B cell (primary cell): ENCODE data around the gene TUBA1C. TPM values are rescaled to one million over a fixed set of nuclear protein-coding genes. Genes with fewer than 3 reads are reported as not detected.

Experiments
- ATAC-seq: fragments of 200-7000 bp; cut with Tn5 transposase; one replicate; pipeline ENCODE4 v1.10.0; 2021; ENCODE audit warnings: low read depth, mild to moderate bottlenecking, moderate number of reproducible peaks, moderate library complexity
- CTCF ChIA-PET: fragments of 350-600 bp; sonication (Branson Sonifier 250); formaldehyde crosslinking; loops from one replicate; lab custom pipeline; 2021; ENCODE audit warnings: antibody characterized with exemption, inconsistent platforms; lab: Charles Lee
- POLR2A ChIA-PET: fragments of 350-600 bp; sonication (Branson Sonifier 250); formaldehyde crosslinking; loops from one replicate; lab custom pipeline; 2021; ENCODE audit warnings: antibody characterized with exemption; lab: Charles Lee
- DNase-seq: peaks from one replicate; pipeline ENCODE4 v3.0.0; 2013
- H2AFZ ChIP-seq: 2 replicates; pipeline ENCODE4 v1.6.1; 2012; ENCODE audit warnings: mild to moderate bottlenecking, low read depth, low read length; ENCODE audit not compliant: insufficient read depth, poor library complexity, severe bottlenecking
- H3K27ac ChIP-seq, 2 donors: 1 replicate in 1 of 2; 2 replicates in 1 of 2; pipeline ENCODE4 v1.5.1; 2012 to 2013; ENCODE audit warnings: low read length in 2 of 2, mild to moderate bottlenecking in 2 of 2, moderate library complexity in 1 of 2
- H3K27me3 ChIP-seq, 4 experiments: fragments of 200-600 bp in 1 of 4; sonication (generic) in 1 of 4; replicated peaks in 1 of 4; 1 replicate in 2 of 4; 2 replicates in 2 of 4; pipeline versions ENCODE4 v1.6.1 to v1.7.0; 2013 to 2016; ENCODE audit warnings: low read length in 3 of 4, mild to moderate bottlenecking in 2 of 4, mixed read lengths in 1 of 4, moderate library complexity in 1 of 4; ENCODE audit not compliant: insufficient read depth in 4 of 4, control insufficient read depth in 3 of 4; ENCODE audit errors: control extremely low read depth in 1 of 4
- H3K36me3 ChIP-seq, 2 experiments: replicated peaks in 1 of 2; 1 replicate in 1 of 2; 2 replicates in 1 of 2; pipeline versions ENCODE4 v1.6.1 to v1.7.1; 2013; ENCODE audit warnings: low read length in 1 of 2; ENCODE audit not compliant: insufficient read depth in 2 of 2, control insufficient read depth in 1 of 2; ENCODE audit errors: control extremely low read depth in 1 of 2, extremely low read depth in 1 of 2
- H3K4me1 ChIP-seq, 2 donors: fragments of 200-600 bp in 1 of 2; sonication (generic) in 1 of 2; 1 replicate in 1 of 2; 2 replicates in 1 of 2; pipeline versions ENCODE4 v1.5.1 to v1.6.1; 2013 to 2017; ENCODE audit warnings: low read length in 2 of 2; ENCODE audit not compliant: control insufficient read depth in 2 of 2, insufficient read depth in 2 of 2
- H3K4me2 ChIP-seq: replicated peaks from 2 replicates; pipeline ENCODE3; 2012; ENCODE audit warnings: mild to moderate bottlenecking, low read depth, low read length; ENCODE audit not compliant: poor library complexity, severe bottlenecking
- H3K4me3 ChIP-seq, 5 experiments: fragments of 200-600 bp in 1 of 5; sonication (generic) in 1 of 5; 1 replicate in 3 of 5; 2 replicates in 2 of 5; pipeline versions ENCODE4 v1.5.1 to v1.7.0; 2011 to 2016; ENCODE audit warnings: low read length in 4 of 5, mild to moderate bottlenecking in 4 of 5, low read depth in 2 of 5, control low read depth in 1 of 5, moderate library complexity in 1 of 5; ENCODE audit not compliant: insufficient read depth in 1 of 5; ENCODE audit errors: control extremely low read depth in 1 of 5, extremely low read depth in 1 of 5
- H3K79me2 ChIP-seq: fragments of 200-600 bp; sonication (generic); one replicate; pipeline ENCODE4 v1.6.0; 2016; ENCODE audit warnings: low read length; ENCODE audit not compliant: control insufficient read depth, insufficient read depth
- H3K9ac ChIP-seq: fragments of 200-600 bp; sonication (generic); 2 replicates; pipeline ENCODE4 v1.6.1; 2017; ENCODE audit warnings: mild to moderate bottlenecking, low read length, moderate library complexity
- H3K9me3 ChIP-seq, 3 donors: one replicate each; pipeline versions ENCODE4 v1.6.1 to v1.7.1; 2013; ENCODE audit warnings: low read length in 2 of 3; ENCODE audit not compliant: control insufficient read depth in 2 of 3, insufficient read depth in 1 of 3; ENCODE audit errors: control extremely low read depth in 1 of 3
- H4K20me1 ChIP-seq: 2 replicates; pipeline ENCODE4 v1.6.0; 2012; ENCODE audit warnings: mild to moderate bottlenecking, low read length; ENCODE audit not compliant: insufficient read depth, control insufficient read depth, poor library complexity, severe bottlenecking
- H3K27ac Mint-ChIP-seq: one replicate; pipeline ENCODE4 v1.8.0; 2021; ENCODE audit warnings: mixed read lengths
- H3K27me3 Mint-ChIP-seq: one replicate; pipeline ENCODE4 v1.8.0; 2021; ENCODE audit warnings: mixed read lengths
- H3K4me1 Mint-ChIP-seq: one replicate; pipeline ENCODE4 v1.8.0; 2021; ENCODE audit warnings: mixed read lengths
- H3K4me3 Mint-ChIP-seq: one replicate; pipeline ENCODE4 v1.8.0; 2021; ENCODE audit warnings: mixed read lengths
- H3K9me3 Mint-ChIP-seq: one replicate; pipeline ENCODE4 v1.8.0; 2022; ENCODE audit warnings: mixed read lengths; ENCODE audit not compliant: insufficient read depth
- EZH2 ChIP-seq: IDR thresholded peaks from 2 replicates; pipeline ENCODE4 v1.6.1; 2012; ENCODE audit warnings: borderline replicate concordance, low read depth, mild to moderate bottlenecking, moderate library complexity, low read length; ENCODE audit not compliant: insufficient read depth, poor library complexity, severe bottlenecking
- WGBS: methylation state at CpG from one replicate; pipeline ENCODE4 v1.1.5; 2013; ENCODE audit warnings: missing lambda C conversion rate; ENCODE audit not compliant: insufficient coverage; 5-methylcytosine and 5-hydroxymethylcytosine counted together
- intact Hi-C: fragments of 100-400 bp; cut with micrococcal nuclease; formaldehyde crosslinking; loops from one replicate; pipeline ENCODE4 v1.10.0; 2022
- polyA plus RNA-seq: library from polyadenylated mRNA; depleted of rRNA; stranded (reverse); fragments of >200 nt; gene quantifications from 2 replicates; pipeline ENCODE4 v1.2.3, GENCODE V29; 2012
- total RNA-seq, 2 donors: library from RNA; stranded (reverse); fragments of 120-200 nt in 1 of 2; gene quantifications; 1 replicate in 1 of 2; 2 replicates in 1 of 2; pipeline versions ENCODE4 v1.2.3 to v1.2.4, GENCODE V29; 2013 to 2022
- TF ChIP-seq, protein P1 (sequence below): fragments of 200-600 bp; IDR thresholded peaks from one replicate; pipeline ENCODE4 v1.8.0; 2022; ENCODE audit warnings: antibody characterized with exemption, mild to moderate bottlenecking

The TUBA1C gene
- total and polyA plus RNA-seq, 2 donors (not counting 1 experiment from before 2014, with no cell fraction given), result 34.9 to 121 TPM

DNA sequence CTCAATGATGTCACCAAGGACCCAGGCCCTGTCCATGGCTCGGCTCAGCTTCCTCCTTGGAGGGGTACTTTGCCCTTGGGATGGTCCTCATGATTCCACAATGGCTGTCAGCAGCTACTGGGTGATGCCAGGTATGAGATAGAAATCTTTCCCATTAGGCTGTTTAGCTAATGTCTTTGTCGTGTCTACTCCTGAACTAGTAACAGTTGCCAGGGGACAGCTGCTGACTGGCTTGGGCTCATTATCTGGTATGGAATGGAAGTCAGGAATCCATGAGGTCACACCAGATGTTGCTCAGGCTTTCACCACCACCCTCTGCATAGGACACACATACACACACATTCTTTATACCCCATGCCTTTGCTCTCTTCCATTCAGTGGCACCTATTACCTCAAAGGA is 39.3 kb downstream of the TUBA1C start:
- H2AFZ ChIP-seq, result no peak overlapping the region
- DNase-seq, result no peak

DNA sequence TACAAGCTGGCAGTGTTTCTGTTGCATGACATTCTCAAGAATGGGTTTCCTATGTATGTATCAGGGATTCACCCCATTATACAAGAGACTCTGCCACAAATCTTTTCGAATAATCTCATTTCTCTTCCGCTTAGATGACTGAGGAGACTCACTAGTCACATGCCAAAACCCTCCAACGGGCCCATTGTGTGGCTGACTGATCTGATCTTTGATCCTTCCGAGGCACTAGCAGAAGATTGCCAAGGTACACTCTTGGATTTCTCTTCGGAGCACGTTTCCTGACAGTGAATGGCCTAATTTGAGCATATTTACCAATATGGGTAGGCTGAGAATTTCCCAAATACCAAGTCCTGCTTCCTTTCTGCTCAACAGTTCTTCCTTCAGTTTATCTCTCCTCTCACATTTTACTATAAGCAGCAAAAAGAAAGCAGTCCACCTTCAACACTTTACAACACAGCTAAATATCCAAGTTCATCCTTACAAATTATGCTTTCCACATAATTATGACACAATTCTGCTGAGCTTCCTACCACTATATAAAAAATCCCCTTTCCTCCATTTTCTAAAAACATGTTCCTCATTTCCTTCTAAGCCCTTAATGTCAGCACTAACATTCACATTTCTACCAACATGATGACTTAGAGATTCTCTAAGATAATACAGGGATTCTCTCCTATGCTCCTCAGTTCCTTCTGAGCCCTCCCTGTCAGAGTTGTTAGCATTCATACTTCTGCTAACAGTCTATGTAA is 41.1 kb downstream of the TUBA1C start:
- Mint-ChIP-seq H3K27ac (no peak overlapping the region), H3K27me3 (peaks cover 59% of the 10 kb centered on the region), H3K9me3 (no peaks in the 10 kb centered on the region), H3K4me1 (no peaks in the 10 kb centered on the region), H3K4me3 (no peak overlapping the region)
- TF ChIP-seq EZH2, result no peak
- TF ChIP-seq, protein P1, sequence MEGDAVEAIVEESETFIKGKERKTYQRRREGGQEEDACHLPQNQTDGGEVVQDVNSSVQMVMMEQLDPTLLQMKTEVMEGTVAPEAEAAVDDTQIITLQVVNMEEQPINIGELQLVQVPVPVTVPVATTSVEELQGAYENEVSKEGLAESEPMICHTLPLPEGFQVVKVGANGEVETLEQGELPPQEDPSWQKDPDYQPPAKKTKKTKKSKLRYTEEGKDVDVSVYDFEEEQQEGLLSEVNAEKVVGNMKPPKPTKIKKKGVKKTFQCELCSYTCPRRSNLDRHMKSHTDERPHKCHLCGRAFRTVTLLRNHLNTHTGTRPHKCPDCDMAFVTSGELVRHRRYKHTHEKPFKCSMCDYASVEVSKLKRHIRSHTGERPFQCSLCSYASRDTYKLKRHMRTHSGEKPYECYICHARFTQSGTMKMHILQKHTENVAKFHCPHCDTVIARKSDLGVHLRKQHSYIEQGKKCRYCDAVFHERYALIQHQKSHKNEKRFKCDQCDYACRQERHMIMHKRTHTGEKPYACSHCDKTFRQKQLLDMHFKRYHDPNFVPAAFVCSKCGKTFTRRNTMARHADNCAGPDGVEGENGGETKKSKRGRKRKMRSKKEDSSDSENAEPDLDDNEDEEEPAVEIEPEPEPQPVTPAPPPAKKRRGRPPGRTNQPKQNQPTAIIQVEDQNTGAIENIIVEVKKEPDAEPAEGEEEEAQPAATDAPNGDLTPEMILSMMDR, result no peak
- Histone ChIP-seq H3K4me2 (no peak overlapping the region), H2AFZ (no peak overlapping the region), H3K27me3 (peaks cover 0 to 15% (median 2%) of the 10 kb centered on the region in 4 experiments), H3K27ac (no peak overlapping the region), H3K4me3 (no peak overlapping the region), H3K4me1 (no peaks in the 10 kb centered on the region), H3K79me2 (no peaks in the 10 kb centered on the region), H3K36me3 (no peaks in the 10 kb centered on the region), H3K9me3 (no peaks in the 10 kb centered on the region), H4K20me1 (no peaks in the 10 kb centered on the region), H3K9ac (no peak overlapping the region)
- intact Hi-C loops, result no loop called here
- ChIA-PET POLR2A (no interaction called here), CTCF (interaction anchor here (0.7 to 2.9 kb wide), 2 partner anchors 17 to 211 kb away, joined by 4 to 11 read pairs; no protein-coding TSS in a partner anchor)
- WGBS, result 83% methylated on average over 2 of the region's 6 CpGs
- ATAC-seq (no peak), DNase-seq (no peak)

More for the DNA sequence above, 39.3 kb downstream of the TUBA1C start:
- H3K4me3 ChIP-seq, result no peak overlapping the region
- peaks cover 0 to 20% (median 3%) of the 10 kb centered on the region in 4 experiments for H3K27me3 ChIP-seq
- ChIA-PET CTCF (interaction anchor here (1.2 to 2.9 kb wide), 3 partner anchors 15 to 208 kb away, joined by 4 to 11 read pairs (median 7); no protein-coding TSS in a partner anchor), POLR2A (no interaction called here)
- no peak overlapping the region for H3K27ac ChIP-seq
- no peak overlapping the region for H3K4me2 ChIP-seq
- H3K4me1 Mint-ChIP-seq, result no peaks in the 10 kb centered on the region
- H3K79me2 ChIP-seq, result no peaks in the 10 kb centered on the region
- H3K27me3 Mint-ChIP-seq, result peaks cover 54% of the 10 kb centered on the region
- WGBS, result 70% methylated on average over 1 of the region's 2 CpGs
- no peaks in the 10 kb centered on the region for H3K9me3 Mint-ChIP-seq
- no peaks in the 10 kb centered on the region for H3K9me3 ChIP-seq
- H3K4me3 Mint-ChIP-seq, result no peak overlapping the region
- no peak for ATAC-seq
- no peaks in the 10 kb centered on the region for H3K36me3 ChIP-seq
- H3K27ac Mint-ChIP-seq, result no peak overlapping the region
- TF ChIP-seq EZH2, result no peak
- TF ChIP-seq, protein P1, result no peak
- intact Hi-C loops, result no loop called here
- no peaks in the 10 kb centered on the region for H3K4me1 ChIP-seq
- H3K9ac ChIP-seq, result no peak overlapping the region
- H4K20me1 ChIP-seq, result no peaks in the 10 kb centered on the region
